Measurements from ENCODE around the gene N4BP2L2.

DNA sequence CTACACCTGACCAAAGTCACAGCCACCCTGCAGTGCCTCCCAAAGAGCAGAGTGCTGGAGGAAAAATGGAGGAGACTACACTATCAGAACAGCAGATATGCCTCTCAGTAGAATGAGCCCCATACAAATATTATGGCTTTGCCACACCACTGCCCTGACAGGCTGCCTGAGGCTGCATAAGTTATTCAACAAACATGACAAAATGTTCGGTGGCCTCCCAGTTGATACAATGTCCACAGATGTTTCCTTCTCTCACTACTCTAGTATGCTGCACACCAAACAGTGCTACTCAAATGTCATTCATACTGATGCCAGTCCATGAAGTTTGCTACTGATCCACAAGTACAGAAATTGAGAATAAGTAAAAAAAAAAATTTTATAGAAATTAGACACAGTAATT, 41.0 kb downstream of the N4BP2L2 start:
- TF ChIP-seq, protein P1, sequence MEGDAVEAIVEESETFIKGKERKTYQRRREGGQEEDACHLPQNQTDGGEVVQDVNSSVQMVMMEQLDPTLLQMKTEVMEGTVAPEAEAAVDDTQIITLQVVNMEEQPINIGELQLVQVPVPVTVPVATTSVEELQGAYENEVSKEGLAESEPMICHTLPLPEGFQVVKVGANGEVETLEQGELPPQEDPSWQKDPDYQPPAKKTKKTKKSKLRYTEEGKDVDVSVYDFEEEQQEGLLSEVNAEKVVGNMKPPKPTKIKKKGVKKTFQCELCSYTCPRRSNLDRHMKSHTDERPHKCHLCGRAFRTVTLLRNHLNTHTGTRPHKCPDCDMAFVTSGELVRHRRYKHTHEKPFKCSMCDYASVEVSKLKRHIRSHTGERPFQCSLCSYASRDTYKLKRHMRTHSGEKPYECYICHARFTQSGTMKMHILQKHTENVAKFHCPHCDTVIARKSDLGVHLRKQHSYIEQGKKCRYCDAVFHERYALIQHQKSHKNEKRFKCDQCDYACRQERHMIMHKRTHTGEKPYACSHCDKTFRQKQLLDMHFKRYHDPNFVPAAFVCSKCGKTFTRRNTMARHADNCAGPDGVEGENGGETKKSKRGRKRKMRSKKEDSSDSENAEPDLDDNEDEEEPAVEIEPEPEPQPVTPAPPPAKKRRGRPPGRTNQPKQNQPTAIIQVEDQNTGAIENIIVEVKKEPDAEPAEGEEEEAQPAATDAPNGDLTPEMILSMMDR (optimal IDR thresholded peaks at IDR 0.05 in 1 of 3, IDR thresholded peaks at IDR 0.05 in 1 of 3, conservative IDR thresholded peaks at IDR 0.05 in 1 of 3; ENCODE audit: extremely low read depth in 1 of 3, insufficient read depth in 2 of 3, low read length in 3 of 3): no peak
- no peak for TF ChIP-seq EZH2 (IDR thresholded peaks at IDR 0.05; ENCODE audit: low read length)

All from keratinocyte (primary cell).